ENCODE data around the gene PTPN11. TPM values are rescaled to one million over a fixed set of nuclear protein-coding genes. Genes with fewer than 3 reads are reported as not detected.
"Not testable (repeated sequence)": the region's sequence is repeated elsewhere in the genome, so short reads cannot be mapped to it uniquely, and the experiment has no call there.

The PTPN11 gene
- total and polyA plus RNA-seq, 2 experiments from 2014 or later: 87.0 to 94.7 TPM

GRCh38 chr12:112389922-112390654, 28.7 kb upstream of the PTPN11 start:
- not testable (repeated sequence) for H3K4me1 Mint-ChIP-seq; H3K27ac Mint-ChIP-seq; H3K4me2 ChIP-seq; H3K27me3 Mint-ChIP-seq (ENCODE audit: insufficient read depth, low read depth, poor library complexity); H3K27ac ChIP-seq (ENCODE audit: low read depth); H3K9me3 Mint-ChIP-seq; ATAC-seq; H3K27me3 ChIP-seq (ENCODE audit: insufficient read depth); H3F3A ChIP-seq (replicated peaks; ENCODE audit: low read depth); H3K9me2 ChIP-seq (ENCODE audit: insufficient read depth); H4K20me1 ChIP-seq (replicated peaks; ENCODE audit: insufficient read depth); H2AFZ ChIP-seq; H3K4me3 Mint-ChIP-seq; H3K79me2 ChIP-seq (replicated peaks; ENCODE audit: insufficient read depth); H3K4me1 ChIP-seq (ENCODE audit: insufficient read depth); H3K36me3 ChIP-seq (ENCODE audit: insufficient read depth); H3K36me3 Mint-ChIP-seq (ENCODE audit: low read depth); H3K4me3 ChIP-seq; DNase-seq (ENCODE audit: low spot score)

- no peaks in the 10 kb centered on the region for H3K4me1 ChIP-seq (ENCODE audit: insufficient read depth)
- peaks cover 2% of the 10 kb centered on the region for H3K27me3 Mint-ChIP-seq (ENCODE audit: insufficient read depth, low read depth, poor library complexity)
- DNase-seq (ENCODE audit: low spot score) (no peak), ATAC-seq (no peak)
- no peak overlapping the region for H2AFZ ChIP-seq
- H3K36me3 Mint-ChIP-seq (ENCODE audit: low read depth): no peaks in the 10 kb centered on the region
- H3K27ac Mint-ChIP-seq: no peak overlapping the region
- H3K27ac ChIP-seq (ENCODE audit: low read depth): no peak overlapping the region
- no peaks in the 10 kb centered on the region for H3K4me1 Mint-ChIP-seq
- no peaks in the 10 kb centered on the region for H4K20me1 ChIP-seq (replicated peaks; ENCODE audit: insufficient read depth)
- no peaks in the 10 kb centered on the region for H3K36me3 ChIP-seq (ENCODE audit: insufficient read depth)
- H3K4me3 ChIP-seq: no peak overlapping the region
- no peak overlapping the region for H3K4me2 ChIP-seq
- H3F3A ChIP-seq (replicated peaks; ENCODE audit: low read depth): 0 out of 2 replicates have a peak, but pooled peaks cover under 1% of the 10 kb centered on the region
- no peaks in the 10 kb centered on the region for H3K79me2 ChIP-seq (replicated peaks; ENCODE audit: insufficient read depth)
- H3K4me3 Mint-ChIP-seq: no peak overlapping the region
- peaks cover under 1% of the 10 kb centered on the region; the same call in 1 of the 2 replicates for H3K27me3 ChIP-seq (ENCODE audit: insufficient read depth)
- H3K9me2 ChIP-seq (ENCODE audit: insufficient read depth): no peaks in the 10 kb centered on the region; the same call in 1 of the 2 replicates
- H3K9me3 Mint-ChIP-seq: peaks cover 4% of the 10 kb centered on the region; the same call in 2 of the 3 replicates
- TF ChIP-seq ZNF114 (CRISPR knock-in tag; IDR thresholded peaks at IDR 0.05) (no peak), EZH2phosphoT487 (IDR thresholded peaks at IDR 0.05; ENCODE audit: unreplicated experiment) (no peak), CREB1 (CRISPR knock-in tag; IDR thresholded peaks at IDR 0.05; ENCODE audit: low read depth) (no peak), ZNF331 (CRISPR knock-in tag; IDR thresholded peaks at IDR 0.05; ENCODE audit: low read depth) (no peak), STAT1 (IDR thresholded peaks at IDR 0.05; ENCODE audit: unreplicated experiment) (no peak), CTCF (conservative IDR thresholded peaks at IDR 0.05; ENCODE audit: low read depth in 2 of 2) (no peak), ZNF462 (CRISPR knock-in tag; IDR thresholded peaks at IDR 0.05) (no peak), REST (IDR thresholded peaks at IDR 0.05; ENCODE audit: unreplicated experiment) (no peak)
Measured at GRCh38 chr12:112393328-112393727, 25.4 kb upstream of the PTPN11 start.
